Astrocyte (in vitro differentiated cells and primary cell): ENCODE measurements around the gene GPN2. TPM values are rescaled to one million over a fixed set of nuclear protein-coding genes. Genes with fewer than 3 reads are reported as not detected.

Experiments
- DNase-seq: peaks from one replicate; pipeline ENCODE4 v3.0.0-alpha.2; 2010; ENCODE audit warnings: low read depth
- FAIRE-seq: peaks from 2 replicates; lab custom pipeline; 2011; peaks lifted over from hg19 to GRCh38; lab: Jason Lieb, UNC
- H2AFZ ChIP-seq: 2 replicates; pipeline ENCODE4 v1.6.0; 2012; ENCODE audit warnings: low read depth, low read length, inconsistent platforms
- H3K27ac ChIP-seq: 2 replicates; pipeline ENCODE4 v1.5.1; 2011; ENCODE audit warnings: low read depth, low read length, inconsistent platforms
- H3K27me3 ChIP-seq: 2 replicates; pipeline ENCODE4 v1.6.0; 2011; ENCODE audit warnings: low read length, inconsistent platforms; ENCODE audit not compliant: insufficient read depth
- H3K36me3 ChIP-seq: 2 replicates; pipeline ENCODE4 v1.5.1; 2011; ENCODE audit warnings: low read length, inconsistent platforms; ENCODE audit not compliant: insufficient read depth
- H3K4me1 ChIP-seq: 2 replicates; pipeline ENCODE4 v1.5.1; 2011; ENCODE audit warnings: low read length, inconsistent platforms; ENCODE audit not compliant: insufficient read depth
- H3K4me2 ChIP-seq: 2 replicates; pipeline ENCODE4 v1.6.0; 2012; ENCODE audit warnings: low read length, inconsistent platforms
- H3K4me3 ChIP-seq: 2 replicates; pipeline ENCODE4 v1.5.1; 2011; ENCODE audit warnings: low read depth, mild to moderate bottlenecking, low read length, inconsistent platforms; ENCODE audit not compliant: insufficient read depth
- H3K79me2 ChIP-seq: 2 replicates; pipeline ENCODE4 v1.6.0; 2012; ENCODE audit warnings: mild to moderate bottlenecking, low read length, inconsistent platforms; ENCODE audit not compliant: insufficient read depth
- H3K9ac ChIP-seq: 2 replicates; pipeline ENCODE4 v1.6.0; 2012; ENCODE audit warnings: mild to moderate bottlenecking, low read length, inconsistent platforms
- H3K9me3 ChIP-seq: 2 replicates; pipeline ENCODE4 v1.5.1; 2012; ENCODE audit warnings: low read depth, mild to moderate bottlenecking, low read length, inconsistent platforms; ENCODE audit not compliant: insufficient read depth
- H4K20me1 ChIP-seq: 2 replicates; pipeline ENCODE4 v1.6.0; 2012; ENCODE audit warnings: low read length, inconsistent platforms; ENCODE audit not compliant: insufficient read depth
- H3K27ac Mint-ChIP-seq: one replicate; pipeline ENCODE4 v1.8.0; 2021; ENCODE audit warnings: mild to moderate bottlenecking, mixed read lengths; ENCODE audit not compliant: unreplicated experiment
- H3K27me3 Mint-ChIP-seq: one replicate; pipeline ENCODE4 v1.8.0; 2021; ENCODE audit warnings: low read depth, mixed read lengths; ENCODE audit not compliant: unreplicated experiment
- H3K36me3 Mint-ChIP-seq: one replicate; pipeline ENCODE4 v1.8.0; 2021; ENCODE audit warnings: low read depth, mixed read lengths; ENCODE audit not compliant: unreplicated experiment
- H3K4me1 Mint-ChIP-seq: one replicate; pipeline ENCODE4 v1.8.0; 2021; ENCODE audit warnings: low read depth, mixed read lengths; ENCODE audit not compliant: unreplicated experiment
- H3K4me3 Mint-ChIP-seq: one replicate; pipeline ENCODE4 v1.8.0; 2021; ENCODE audit warnings: mild to moderate bottlenecking, moderate library complexity, mixed read lengths; ENCODE audit not compliant: unreplicated experiment
- H3K9me3 Mint-ChIP-seq: one replicate; pipeline ENCODE4 v1.8.0; 2021; ENCODE audit warnings: mild to moderate bottlenecking, mixed read lengths; ENCODE audit not compliant: unreplicated experiment
- CTCF ChIP-seq: IDR thresholded peaks from 2 replicates; pipeline ENCODE4 v1.5.1; 2011; ENCODE audit warnings: low read depth, mild to moderate bottlenecking, inconsistent platforms, low read length, moderate library complexity; ENCODE audit not compliant: insufficient read depth
- EZH2 ChIP-seq: IDR thresholded peaks from 2 replicates; pipeline ENCODE4 v1.6.1; 2012; ENCODE audit warnings: mild to moderate bottlenecking, low read length, inconsistent platforms; ENCODE audit not compliant: insufficient read depth
- total RNA-seq: library from RNA; stranded (reverse); gene quantifications from 2 replicates; pipeline ENCODE4 v1.2.1, GENCODE V29; 2021

The GPN2 gene
- total RNA-seq, 1 donor from 2014 or later: 24.5 TPM

- no peak for TF ChIP-seq CTCF
- no peak for TF ChIP-seq EZH2
- FAIRE-seq (no peak), DNase-seq (no peak)
- Histone ChIP-seq H3K79me2 (peaks cover 61% of the 10 kb centered on the region), H3K9ac (peak overlapping the region; percentile 90), H2AFZ (no peak overlapping the region), H3K9me3 (no peaks in the 10 kb centered on the region), H3K36me3 (peaks cover 16% of the 10 kb centered on the region), H3K27ac (peak overlapping the region; percentile 31), H3K4me3 (no peak overlapping the region), H3K27me3 (no peaks in the 10 kb centered on the region), H4K20me1 (peaks cover 37% of the 10 kb centered on the region), H3K4me2 (peak overlapping the region; percentile 89), H3K4me1 (peaks cover 18% of the 10 kb centered on the region)
- H3K9me3 Mint-ChIP-seq: no peaks in the 10 kb centered on the region
- peaks cover 13% of the 10 kb centered on the region for H3K4me1 Mint-ChIP-seq
- no peaks in the 10 kb centered on the region for H3K27me3 Mint-ChIP-seq
- H3K4me3 Mint-ChIP-seq: no peak overlapping the region
- H3K27ac Mint-ChIP-seq: no peak overlapping the region
- peaks cover 14% of the 10 kb centered on the region for H3K36me3 Mint-ChIP-seq
These were observed 33.6 kb upstream of the GPN2 start for GRCh38 chr1:26923711-26924110.

- Histone ChIP-seq H3K9me3 (no peaks in the 10 kb centered on the region), H3K27ac (no peak overlapping the region), H3K27me3 (no peaks in the 10 kb centered on the region), H3K79me2 (peaks cover 52% of the 10 kb centered on the region), H3K9ac (peak overlapping the region; percentile 90), H4K20me1 (peaks cover 31% of the 10 kb centered on the region), H3K4me3 (peak overlapping the region; percentile 82), H3K4me1 (peaks cover 18% of the 10 kb centered on the region), H3K36me3 (peaks cover 13% of the 10 kb centered on the region), H3K4me2 (peak overlapping the region; percentile 89), H2AFZ (no peak overlapping the region)
- no peak overlapping the region for H3K27ac Mint-ChIP-seq
- FAIRE-seq: no peak
- no peak for TF ChIP-seq EZH2
- no peak for TF ChIP-seq CTCF
- peaks cover 8% of the 10 kb centered on the region for H3K36me3 Mint-ChIP-seq
- H3K4me1 Mint-ChIP-seq: peaks cover 13% of the 10 kb centered on the region
- H3K4me3 Mint-ChIP-seq: peak overlapping the region; percentile 95
- no peak for DNase-seq
- H3K27me3 Mint-ChIP-seq: no peaks in the 10 kb centered on the region
- no peaks in the 10 kb centered on the region for H3K9me3 Mint-ChIP-seq
These were observed 32.8 kb upstream of the GPN2 start for GRCh38 chr1:26922901-26923300.

DNA sequence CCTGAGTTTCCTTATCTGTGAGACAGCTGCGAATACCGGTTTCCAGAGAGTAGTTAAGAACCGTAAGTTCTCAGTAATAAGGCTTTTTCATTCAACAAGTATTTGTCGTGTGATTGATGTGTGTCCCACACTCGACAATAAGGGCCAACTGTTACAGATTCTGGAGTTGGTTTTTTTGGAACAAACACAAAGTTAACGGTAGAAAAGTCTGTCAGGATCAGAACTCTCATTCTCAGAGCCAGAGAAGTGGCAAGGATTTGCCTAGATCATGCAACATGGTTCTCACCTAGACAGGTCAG, 32.3 kb upstream of the GPN2 start:
- Mint-ChIP-seq H3K27me3 (no peaks in the 10 kb centered on the region), H3K4me3 (peak overlapping the region; percentile 95)

More for the DNA sequence above, 32.3 kb upstream of the GPN2 start:
- DNase-seq (no peak), FAIRE-seq (no peak)
- Histone ChIP-seq H3K4me2 (peak overlapping the region; percentile 89), H3K4me3 (peak overlapping the region; percentile 82), H3K27me3 (no peaks in the 10 kb centered on the region), H3K27ac (peak overlapping the region; percentile 83), H3K9ac (peak overlapping the region; percentile 90), H3K4me1 (peaks cover 18% of the 10 kb centered on the region), H2AFZ (no peak overlapping the region), H3K79me2 (peaks cover 47% of the 10 kb centered on the region), H3K9me3 (no peaks in the 10 kb centered on the region), H3K36me3 (peaks cover 10% of the 10 kb centered on the region), H4K20me1 (peaks cover 31% of the 10 kb centered on the region)
- Mint-ChIP-seq H3K36me3 (peaks cover 8% of the 10 kb centered on the region), H3K9me3 (no peaks in the 10 kb centered on the region), H3K27ac (peak overlapping the region; percentile 94), H3K4me1 (peaks cover 13% of the 10 kb centered on the region)
- no peak for TF ChIP-seq EZH2
- TF ChIP-seq CTCF: no peak
